DMS114 treated with DMSO at 0.1 percent for 48 hours (cell line): ENCODE results near the gene EFHC2.

Source experiments
- DNase-seq: peaks from one replicate; lab custom pipeline; 2025; ENCODE audit not compliant: unreplicated experiment; lab: John Stamatoyannopoulos, UW

The EFHC2 gene

DNA sequence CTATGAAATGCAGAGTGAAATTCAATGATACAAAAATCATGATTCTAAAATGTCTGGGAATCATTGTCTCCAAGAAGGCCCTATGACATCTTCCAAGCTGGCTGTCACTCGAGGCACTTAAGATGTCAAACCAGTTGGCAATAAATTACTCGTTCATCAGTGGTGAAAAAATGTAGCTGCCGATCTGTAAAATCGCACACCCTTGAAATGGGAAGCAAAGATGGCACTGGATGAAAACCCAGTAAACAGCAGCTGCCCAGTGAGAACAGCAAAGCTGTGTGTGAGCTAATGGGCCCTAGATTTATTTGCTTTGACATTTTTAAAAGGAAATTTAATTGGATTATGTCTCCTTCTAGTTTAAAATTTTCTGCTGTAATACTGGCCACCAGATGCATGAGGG is 188.3 kb downstream of the EFHC2 start:
- DNase-seq = no peak

DNA sequence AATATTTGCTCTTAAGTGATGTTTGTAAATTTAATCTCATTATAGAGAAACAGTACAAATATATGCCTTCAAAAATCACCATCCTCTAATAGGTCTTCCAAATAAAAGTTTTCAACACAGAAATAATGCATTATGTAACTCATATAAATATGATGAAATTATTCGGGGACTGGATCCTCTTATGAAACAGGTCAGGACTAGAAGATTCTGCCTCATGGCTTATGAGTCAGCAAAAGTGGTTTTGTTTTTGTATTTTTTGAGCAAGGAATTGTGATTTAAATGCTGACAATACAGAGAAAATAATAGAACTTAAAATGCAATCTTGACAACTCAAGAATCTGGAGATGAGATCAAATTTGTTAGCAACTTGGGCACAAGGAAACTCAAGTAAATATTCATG is 190.6 kb downstream of the EFHC2 start:
- no peak for DNase-seq

DNA sequence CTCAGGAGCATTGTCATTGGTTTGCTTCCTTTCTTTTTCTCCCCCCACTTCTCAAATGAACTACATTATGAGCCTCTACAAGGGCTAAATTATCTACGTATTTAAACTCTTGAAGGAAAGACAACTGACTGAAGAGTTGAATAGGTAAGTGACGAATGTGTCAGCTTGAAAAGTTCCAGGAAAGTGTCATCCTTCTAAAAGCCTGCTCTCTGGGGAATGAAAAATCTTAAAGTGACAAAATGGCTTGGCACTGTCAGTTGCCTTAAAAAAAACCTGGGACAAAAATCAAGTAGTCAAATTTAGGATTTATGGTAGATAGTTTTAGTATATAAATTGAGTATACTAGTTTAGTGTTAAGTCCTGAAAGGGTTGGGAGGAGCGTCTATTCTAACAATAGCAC is 196.3 kb downstream of the EFHC2 start:
- DNase-seq = no peak

DNA sequence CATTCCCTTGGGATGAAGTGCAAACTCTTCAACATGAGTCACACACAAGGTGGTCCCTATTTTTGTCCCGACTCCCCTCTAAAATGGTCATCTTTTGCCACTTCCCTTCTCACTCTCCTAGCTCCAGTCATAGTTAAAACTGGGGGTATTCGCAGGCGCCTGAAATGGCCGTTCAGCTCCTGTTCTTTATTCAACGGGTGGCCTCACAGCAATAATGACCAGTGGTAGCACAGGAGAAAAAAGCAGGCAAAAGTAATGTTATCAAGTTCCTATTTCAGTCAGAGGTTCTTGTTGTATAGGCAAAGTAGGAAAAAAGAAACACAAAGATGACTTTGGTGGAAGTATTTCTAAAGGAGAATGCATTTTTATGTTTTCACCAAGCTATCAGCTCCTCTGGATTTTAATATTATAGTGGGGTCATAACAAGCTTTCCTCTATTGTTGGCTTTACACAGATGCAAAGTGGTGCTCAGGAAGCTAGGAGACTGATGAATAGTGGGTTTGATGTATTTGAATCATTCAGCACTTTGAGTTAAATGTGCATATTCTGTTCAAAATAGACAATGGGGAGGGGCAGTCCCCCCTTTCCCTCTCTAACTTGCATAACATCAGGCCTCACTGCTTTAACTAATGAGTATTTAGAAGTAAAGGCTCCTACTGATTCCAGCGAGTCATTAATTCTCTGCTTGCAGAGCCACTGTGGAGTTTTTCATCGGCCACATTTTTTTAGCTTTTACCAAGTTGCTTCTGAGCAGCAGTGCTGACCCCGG is 199.1 kb downstream of the EFHC2 start:
- DNase-seq = no peak

DNA sequence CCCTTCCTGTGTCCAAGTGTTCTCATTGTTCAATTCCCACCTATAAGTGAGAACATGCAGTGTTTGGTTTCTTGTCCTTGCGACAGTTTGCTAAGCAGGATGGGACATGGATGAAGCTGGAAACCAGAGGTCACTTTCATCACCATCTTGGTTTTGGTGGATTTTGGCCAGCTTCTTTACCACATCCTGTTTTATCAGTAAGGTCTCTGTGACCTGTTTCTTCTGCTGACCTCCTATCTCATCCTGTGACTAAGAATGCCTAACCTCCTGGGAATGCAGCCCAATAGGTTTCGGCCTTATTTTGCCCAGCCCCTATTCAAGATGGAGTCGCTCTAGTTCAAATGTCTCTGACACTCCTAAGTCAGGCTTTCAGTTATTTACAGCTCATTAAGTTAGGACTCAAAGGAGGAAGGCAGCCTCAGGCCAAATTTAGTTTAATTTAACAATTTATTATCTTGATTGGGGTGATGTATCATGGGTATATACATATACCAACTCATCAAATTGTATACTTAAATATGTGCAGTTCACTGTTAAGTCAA is 200.3 kb downstream of the EFHC2 start:
- no peak for DNase-seq

DNA sequence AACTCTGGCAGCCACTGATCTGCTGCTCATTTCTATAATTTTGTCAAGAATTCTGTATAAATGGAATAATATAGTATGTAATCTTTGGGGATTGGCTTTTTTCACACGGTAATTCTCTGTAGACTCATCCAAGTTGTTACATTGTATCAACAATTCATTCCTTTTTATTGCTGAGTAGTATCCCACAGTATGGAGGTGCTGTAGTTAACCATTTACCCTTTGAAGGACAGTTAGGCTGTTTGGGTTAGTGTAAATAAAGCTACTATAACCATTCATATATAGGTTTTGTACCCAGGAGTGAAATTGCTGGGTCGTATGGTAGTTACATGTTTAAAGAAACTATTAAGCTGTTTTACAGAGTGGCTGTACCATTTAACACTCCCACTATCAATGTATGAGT is 213.3 kb downstream of the EFHC2 start:
- no peak for DNase-seq

DNA sequence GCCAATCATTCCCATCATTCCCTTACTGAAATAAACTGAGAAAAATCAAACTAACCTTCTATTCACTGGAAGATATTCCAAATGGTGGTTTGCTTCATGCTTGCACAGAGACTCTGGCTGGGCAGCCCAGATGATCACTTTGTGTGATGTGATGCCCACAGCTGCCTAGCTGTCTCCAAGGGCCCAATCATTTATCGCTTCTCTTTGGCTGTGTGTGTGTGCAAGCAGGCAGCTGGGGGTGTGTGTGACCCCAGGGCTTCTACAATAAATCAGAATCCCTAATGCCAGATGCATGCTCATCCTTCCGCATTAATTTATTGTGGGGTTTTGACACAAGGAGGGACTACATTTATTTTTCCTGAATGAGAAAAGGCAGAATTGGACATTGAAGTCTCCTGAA is 230.1 kb downstream of the EFHC2 start:
- DNase-seq = no peak

DNA sequence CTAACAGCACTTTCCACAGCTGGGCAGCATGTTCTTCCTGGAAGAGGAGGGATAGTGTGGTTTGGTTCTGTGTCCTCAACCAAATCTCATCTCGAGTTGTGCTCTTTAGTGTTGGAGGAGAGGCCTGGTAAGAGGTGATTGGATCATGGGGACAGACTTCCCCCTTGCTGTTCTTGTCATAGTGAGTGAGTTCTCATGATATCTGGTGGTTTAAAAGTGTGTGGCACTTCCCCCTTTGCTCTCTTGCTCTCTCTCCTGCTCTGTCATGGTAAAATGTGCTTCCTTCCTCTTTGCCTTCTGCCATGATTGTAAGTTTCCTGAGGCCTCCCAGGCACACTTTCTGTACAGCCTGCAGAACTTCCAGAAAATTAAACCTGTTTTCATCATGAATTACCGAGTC is 236.6 kb downstream of the EFHC2 start:
- DNase-seq = no peak

DNA sequence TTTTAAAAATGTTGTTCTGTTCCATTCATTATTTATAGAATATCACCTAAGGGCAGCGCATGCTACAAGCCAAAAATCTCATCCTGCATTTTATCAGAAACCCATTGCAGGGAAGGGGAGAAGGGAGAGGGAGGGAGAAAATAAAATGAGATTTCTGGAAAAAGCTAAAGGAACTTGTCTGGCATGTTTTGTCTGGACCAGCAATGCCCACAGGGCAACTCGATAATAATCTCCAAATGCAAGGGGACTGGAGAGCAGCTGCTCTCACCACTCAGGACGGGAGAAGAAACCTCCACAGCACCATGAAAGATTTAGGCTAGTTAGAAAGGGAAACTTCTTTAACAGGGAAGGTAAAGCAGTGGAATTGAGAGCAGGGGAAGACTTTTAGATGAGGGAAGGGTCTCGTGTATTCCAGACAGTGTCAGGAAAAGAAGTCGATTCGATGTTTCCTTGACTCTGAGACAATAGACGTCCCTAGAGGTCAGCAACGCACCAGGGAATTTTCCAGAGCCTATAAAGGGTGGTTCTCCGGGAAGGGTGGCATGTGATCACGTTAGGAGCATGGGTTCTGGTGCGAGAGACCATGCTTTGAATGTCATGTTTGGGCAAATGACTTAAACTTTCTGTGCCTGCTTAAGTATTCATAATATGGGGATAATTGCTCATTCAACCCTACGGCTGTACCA is 238.1 kb downstream of the EFHC2 start:
- DNase-seq = no peak

DNA sequence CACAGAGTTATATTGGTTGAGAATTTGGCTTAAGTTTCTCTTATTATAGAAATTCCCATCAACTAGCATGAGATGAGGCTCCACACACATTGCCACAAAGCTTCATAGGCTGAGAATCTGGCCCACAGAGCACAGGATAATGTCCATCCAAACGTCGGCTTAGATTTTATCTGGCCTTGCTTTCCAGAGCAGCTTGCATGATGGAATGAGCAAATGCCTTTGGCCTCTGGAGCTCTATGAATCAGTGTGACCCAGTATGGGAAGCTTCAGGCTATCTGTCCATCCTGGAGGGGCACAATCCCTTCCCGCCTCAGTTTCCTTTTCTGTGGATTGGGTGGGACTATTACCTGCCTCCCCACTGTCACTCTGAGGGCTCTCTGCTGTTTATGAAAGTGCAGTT is 238.8 kb downstream of the EFHC2 start:
- DNase-seq = no peak

DNA sequence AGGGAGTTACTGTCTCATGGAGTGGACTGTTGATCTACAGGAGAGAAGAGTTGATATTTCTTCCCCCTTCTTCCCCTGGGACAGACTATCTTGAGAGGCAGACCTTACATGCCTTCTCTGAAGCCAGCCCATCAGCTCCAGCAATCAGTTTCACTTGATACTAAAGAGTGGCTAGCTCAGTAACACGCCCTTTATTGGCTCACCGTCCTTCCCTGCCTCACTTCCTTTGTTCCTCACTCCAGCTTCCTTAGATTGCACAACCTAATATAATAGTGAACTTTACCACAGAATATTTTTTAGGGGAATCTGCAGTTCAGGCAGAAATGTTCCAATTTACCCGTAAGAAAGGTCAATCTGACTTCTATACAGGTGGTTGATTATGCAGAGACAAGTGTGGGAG is 242.2 kb downstream of the EFHC2 start:
- no peak for DNase-seq

DNA sequence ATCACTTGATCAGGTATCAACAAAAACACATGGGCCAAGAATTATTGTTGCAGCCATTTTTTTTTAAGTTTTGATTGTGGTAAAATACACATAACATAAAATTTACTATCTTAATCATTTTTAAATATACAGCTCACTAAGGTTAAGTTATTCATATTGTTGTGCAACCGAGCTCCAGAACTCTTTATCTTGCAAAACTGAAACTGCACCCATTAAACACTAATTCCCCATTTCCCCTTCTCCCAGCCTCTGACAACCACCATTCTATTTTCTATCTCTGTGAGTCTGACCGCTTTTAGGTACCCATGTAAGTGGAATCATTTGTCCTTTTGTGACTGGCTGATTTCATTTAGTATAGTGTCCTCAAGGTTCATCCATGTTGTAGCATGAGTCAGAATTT is 244.1 kb downstream of the EFHC2 start:
- no peak for DNase-seq
